Heart right ventricle (tissue), 16 donors: ENCODE results near the gene NEK7. TPM values are rescaled to one million over a fixed set of nuclear protein-coding genes. Genes with fewer than 3 reads are reported as not detected.

Experiments
- ATAC-seq, 8 donors: fragments of 200-7000 bp; cut with Tn5 transposase; one replicate each; pipeline ENCODE4 v1.9.1; 2020; ENCODE audit warnings: mild to moderate bottlenecking in 8 of 8, moderate library complexity in 8 of 8, moderate number of reproducible peaks in 1 of 8
- DNase-seq, 2 donors: peaks; one replicate each; pipeline ENCODE4 v3.0.0-alpha.2; 2020
- H3K27ac ChIP-seq, 10 donors: fragments of 200-600 bp; sonication (generic) in 2 of 10; one replicate each; pipeline versions ENCODE4 v1.5.0 to v1.8.0; 2020 to 2022; ENCODE audit warnings: mild to moderate bottlenecking in 3 of 10
- H3K27me3 ChIP-seq, 7 donors: fragments of 200-600 bp; one replicate each; pipeline ENCODE4 v1.8.0; 2021 to 2022; ENCODE audit warnings: mild to moderate bottlenecking in 2 of 7
- H3K36me3 ChIP-seq, 9 donors: fragments of 200-600 bp; sonication (generic) in 1 of 9; one replicate each; pipeline versions ENCODE4 v1.5.0 to v1.8.0; 2020 to 2022; ENCODE audit warnings: mild to moderate bottlenecking in 2 of 9
- H3K4me1 ChIP-seq, 9 donors: fragments of 200-600 bp; sonication (generic) in 1 of 9; one replicate each; pipeline versions ENCODE4 v1.5.0 to v1.8.0; 2020 to 2022; ENCODE audit warnings: mild to moderate bottlenecking in 4 of 9
- H3K4me3 ChIP-seq, 10 donors: fragments of 200-600 bp; sonication (generic) in 2 of 10; one replicate each; pipeline versions ENCODE4 v1.5.0 to v1.8.0; 2020 to 2022; ENCODE audit warnings: mild to moderate bottlenecking in 7 of 10, moderate library complexity in 2 of 10
- H3K9me3 ChIP-seq, 11 donors: fragments of 200-600 bp in 10 of 11; sonication (generic) in 2 of 11; one replicate each; pipeline versions ENCODE4 v1.5.0 to v1.8.0; 2013 to 2022; ENCODE audit warnings: mild to moderate bottlenecking in 2 of 11, control low read depth in 1 of 11, moderate library complexity in 1 of 11
- WGBS, 2 donors: extraction: QIAGEN DNeasy Blood & Tissue Kit; methylation state at CpG; one replicate each; pipeline ENCODE4 v1.1.7; 2013; ENCODE audit warnings: inconsistent platforms in 1 of 2; 5-methylcytosine and 5-hydroxymethylcytosine counted together
- intact Hi-C, 10 donors: fragments of 100-400 bp; cut with DNase I; formaldehyde crosslinking; loops; one replicate each; pipeline versions ENCODE4 v1.11.1 to v1.14.2; 2022
- polyA plus RNA-seq, 2 donors: library from polyadenylated mRNA; stranded (reverse); fragments of 200-250 nt; gene quantifications; one replicate each; pipeline ENCODE4 v1.2.3, GENCODE V29; 2013
- total RNA-seq, 10 donors: library from RNA; stranded (reverse); fragmentation: NEBNext Ultra II Directional in 3 of 10; extraction: Animal tissue kit (Norgen Biotek cat#: 25700) in 3 of 10; gene quantifications; one replicate each; pipeline versions ENCODE4 v1.2.1 to v1.2.4, GENCODE V29; 2021 to 2023
- TF ChIP-seq, protein P1 (sequence below), 9 donors: fragments of 200-600 bp; sonication (generic) in 2 of 9; IDR thresholded peaks; one replicate each; pipeline versions ENCODE4 v1.5.0 to v1.8.0; 2021 to 2022; ENCODE audit warnings: antibody characterized with exemption in 9 of 9, mild to moderate bottlenecking in 5 of 9, moderate library complexity in 1 of 9
- donor health status: Arrhythmogenic right ventricular cardiomyopathy.
- donor health status: ischemic (EF 13 %, LVEDD 7.1; RV severe dilation, severe dysfunction).
- donor health status: healthy with polysubstance abuse.
- donor health status: DM: no; HTN: yes; CAD: no.
- donor health status: DM: no; HTN: no; CAD: no.
- donor health status: ischemic (EF 25% LVEDD 6.9; RV normal size, moderate dysfunction).
- donor health status: ischemic (EF 25% LVEDD 5.7; RV mildly dilated, moderate dysfunction).
- donor health status: healthy.
- donor health status: DM: yes; HTN: yes; CAD: no.
- donor health status: Ischemic cardiomyopathy.
- donor health status: ischemic (EF 35%, LVEDD 5.7; RV mildly dilated, moderate dysfunction).
- donor health status: nonischemic (EF 11% LVEDD 7.7; RV severe dilation, severe dysfunction).
- donor health status: DM: yes; HTN: yes; CAD: no.
- donor health status: PGD.
- donor health status: ischemic (EF 29% LVEDD 5.4; RV normal size, mild dysfunction).
- donor health status: nonischemic (EF 23%, LVEDD 6.1; RV moderate dilation, normal function).

NEK7 gene
- total and polyA plus RNA-seq, 12 donors, result 57.3 to 279 (median 207) TPM

DNA sequence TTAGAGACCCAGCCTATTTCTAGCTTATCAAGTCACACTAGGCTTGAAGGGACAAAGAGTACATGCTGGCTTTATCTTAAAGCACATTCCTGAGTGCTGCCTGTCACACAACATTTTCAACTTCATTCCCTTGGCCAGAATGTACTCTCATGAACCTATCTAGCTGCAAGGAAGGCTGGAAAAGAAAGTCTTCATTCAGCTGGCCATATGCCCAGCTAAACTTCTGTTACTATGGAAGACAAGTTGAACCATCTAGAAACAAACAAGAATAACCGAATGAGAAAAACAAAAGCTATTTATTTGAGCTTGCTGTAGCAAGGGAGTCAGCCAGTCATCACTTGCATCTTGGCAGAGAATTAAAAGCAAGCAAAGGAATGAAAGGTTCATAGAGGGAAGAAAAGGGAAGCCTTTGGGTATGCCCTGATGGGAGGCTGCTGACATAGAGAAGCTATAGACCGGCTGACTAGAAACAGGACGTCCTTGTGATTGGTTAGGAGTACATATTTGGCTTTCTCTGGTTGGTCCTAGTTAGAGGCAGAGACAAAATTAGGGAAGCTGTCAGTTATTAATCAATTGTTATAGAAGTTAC lies 108.4 kb downstream of the NEK7 start:
- H3K4me3 ChIP-seq, result no peak overlapping the region
- peaks cover 0 to 75% (median 43%) of the 10 kb centered on the region in 9 donors for H3K4me1 ChIP-seq
- TF ChIP-seq, protein P1, sequence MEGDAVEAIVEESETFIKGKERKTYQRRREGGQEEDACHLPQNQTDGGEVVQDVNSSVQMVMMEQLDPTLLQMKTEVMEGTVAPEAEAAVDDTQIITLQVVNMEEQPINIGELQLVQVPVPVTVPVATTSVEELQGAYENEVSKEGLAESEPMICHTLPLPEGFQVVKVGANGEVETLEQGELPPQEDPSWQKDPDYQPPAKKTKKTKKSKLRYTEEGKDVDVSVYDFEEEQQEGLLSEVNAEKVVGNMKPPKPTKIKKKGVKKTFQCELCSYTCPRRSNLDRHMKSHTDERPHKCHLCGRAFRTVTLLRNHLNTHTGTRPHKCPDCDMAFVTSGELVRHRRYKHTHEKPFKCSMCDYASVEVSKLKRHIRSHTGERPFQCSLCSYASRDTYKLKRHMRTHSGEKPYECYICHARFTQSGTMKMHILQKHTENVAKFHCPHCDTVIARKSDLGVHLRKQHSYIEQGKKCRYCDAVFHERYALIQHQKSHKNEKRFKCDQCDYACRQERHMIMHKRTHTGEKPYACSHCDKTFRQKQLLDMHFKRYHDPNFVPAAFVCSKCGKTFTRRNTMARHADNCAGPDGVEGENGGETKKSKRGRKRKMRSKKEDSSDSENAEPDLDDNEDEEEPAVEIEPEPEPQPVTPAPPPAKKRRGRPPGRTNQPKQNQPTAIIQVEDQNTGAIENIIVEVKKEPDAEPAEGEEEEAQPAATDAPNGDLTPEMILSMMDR (IDR thresholded peaks at IDR 0.05), result no peak
- peaks cover 0 to 23% (median 0%) of the 10 kb centered on the region in 9 donors for H3K36me3 ChIP-seq
- peak overlapping the region in 9 of 10 donors; percentile 51 to 85 (median 71) for H3K27ac ChIP-seq
- DNase-seq (peak in 1 of 2 donors; percentile 65), ATAC-seq (peak; percentile 76 to 97 (median 92))
- 32 to 49% methylated on average over 3 of the region's 3 CpGs for WGBS, 2 donors
- no peaks in the 10 kb centered on the region for H3K27me3 ChIP-seq
- intact Hi-C loops, result loop anchor here in 4 of 10 donors (5.0 to 10.0 kb wide), 4 partner anchors 60 to 110 kb away; partner anchors contain the start of gene NEK7 (in 3 of the 4)
- no peaks in the 10 kb centered on the region for H3K9me3 ChIP-seq

DNA sequence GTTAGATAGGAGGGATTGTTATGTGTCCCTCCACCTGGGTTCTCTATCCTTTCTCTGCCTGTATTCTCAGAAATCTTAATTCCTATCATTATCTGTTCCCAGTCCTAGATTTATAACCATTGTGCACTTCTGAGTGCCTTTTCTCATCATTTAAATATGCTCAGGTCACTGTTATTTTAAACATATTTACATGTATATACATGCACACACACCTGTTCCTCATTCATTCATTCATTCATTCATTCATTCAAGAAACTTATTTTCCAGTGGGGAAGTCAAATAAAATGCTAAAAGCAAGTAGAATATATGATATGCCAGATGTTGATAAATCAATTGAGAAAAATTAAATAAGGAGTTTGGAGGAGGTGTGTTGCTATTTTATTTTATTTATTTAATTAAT lies 110.3 kb downstream of the NEK7 start:
- Histone ChIP-seq H3K4me3 (no peak overlapping the region), H3K4me1 (peaks cover 0 to 61% (median 37%) of the 10 kb centered on the region in 9 donors), H3K36me3 (peaks cover 0 to 23% (median 0%) of the 10 kb centered on the region in 9 donors), H3K27me3 (no peaks in the 10 kb centered on the region), H3K27ac (peak overlapping the region in 6 of 10 donors; percentile 7 to 75 (median 72)), H3K9me3 (no peaks in the 10 kb centered on the region)
- intact Hi-C loops, result loop anchor here in 4 of 10 donors (5.0 to 10.0 kb wide), 4 partner anchors 62 to 112 kb away; partner anchors contain the start of gene NEK7 (in 3 of the 4)
- no peak for ATAC-seq
- no peak for DNase-seq
- TF ChIP-seq, protein P1 (IDR thresholded peaks at IDR 0.05), result no peak

DNA sequence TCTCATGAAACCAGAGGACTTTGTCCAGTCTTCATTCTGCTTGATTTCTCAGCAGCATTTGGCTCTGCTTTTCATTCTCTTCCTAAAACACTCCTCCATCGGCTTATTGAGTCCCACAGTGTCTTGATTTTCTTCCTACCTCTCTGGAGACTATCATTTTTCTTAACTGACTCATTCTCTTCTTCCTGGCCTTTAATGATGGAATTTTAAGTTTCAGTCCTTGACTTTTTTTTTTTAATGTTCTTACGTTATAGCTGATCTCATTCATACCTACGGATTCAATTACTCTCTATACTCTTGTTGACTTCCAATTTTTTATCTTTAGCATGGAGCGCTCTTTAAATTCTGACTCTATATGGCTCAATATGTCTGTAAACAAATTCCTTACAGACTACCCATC lies 111.1 kb downstream of the NEK7 start:
- TF ChIP-seq, protein P1 (IDR thresholded peaks at IDR 0.05), result no peak
- ATAC-seq (peak in 1 of 8 donors; percentile 3), DNase-seq (no peak)
- H3K9me3 ChIP-seq, result no peaks in the 10 kb centered on the region
- peak overlapping the region in 8 of 10 donors; percentile 14 to 75 (median 52) for H3K27ac ChIP-seq
- intact Hi-C loops, result loop anchor here in 4 of 10 donors (5.0 to 10.0 kb wide), 4 partner anchors 63 to 113 kb away; partner anchors contain the start of gene NEK7 (in 3 of the 4)
- H3K4me1 ChIP-seq, result peaks cover 0 to 70% (median 44%) of the 10 kb centered on the region in 9 donors
- WGBS, 2 donors, result 74 to 82% methylated on average over 4 of the region's 4 CpGs
- H3K36me3 ChIP-seq, result peaks cover 0 to 23% (median 0%) of the 10 kb centered on the region in 9 donors
- no peak overlapping the region for H3K4me3 ChIP-seq
- H3K27me3 ChIP-seq, result no peaks in the 10 kb centered on the region

- intact Hi-C loops, result loop anchor here in 4 of 10 donors (5.0 to 10.0 kb wide), 4 partner anchors 64 to 114 kb away; partner anchors contain the start of gene NEK7 (in 3 of the 4)
- no peaks in the 10 kb centered on the region for H3K27me3 ChIP-seq
- peaks cover 0 to 75% (median 55%) of the 10 kb centered on the region in 9 donors for H3K4me1 ChIP-seq
- DNase-seq (no peak), ATAC-seq (no peak)
- H3K27ac ChIP-seq, result peak overlapping the region in 8 of 10 donors; percentile 12 to 75 (median 56)
- H3K36me3 ChIP-seq, result peaks cover 0 to 21% (median 0%) of the 10 kb centered on the region in 9 donors
- WGBS, 2 donors, result 42 to 45% methylated on average over 3 of the region's 3 CpGs
- TF ChIP-seq, protein P1 (IDR thresholded peaks at IDR 0.05), result no peak
- H3K4me3 ChIP-seq, result no peak overlapping the region
- no peaks in the 10 kb centered on the region for H3K9me3 ChIP-seq
Measured at GRCh38 chr1:198268784-198269645, 112.2 kb downstream of the NEK7 start.
